Eye (tissue), 1 donor: ENCODE data around the gene JAML.

ENCODE experiments used
- DNase-seq: peaks from one replicate; pipeline ENCODE4 v3.0.0-alpha.2; 2015

Gene JAML, protein sequence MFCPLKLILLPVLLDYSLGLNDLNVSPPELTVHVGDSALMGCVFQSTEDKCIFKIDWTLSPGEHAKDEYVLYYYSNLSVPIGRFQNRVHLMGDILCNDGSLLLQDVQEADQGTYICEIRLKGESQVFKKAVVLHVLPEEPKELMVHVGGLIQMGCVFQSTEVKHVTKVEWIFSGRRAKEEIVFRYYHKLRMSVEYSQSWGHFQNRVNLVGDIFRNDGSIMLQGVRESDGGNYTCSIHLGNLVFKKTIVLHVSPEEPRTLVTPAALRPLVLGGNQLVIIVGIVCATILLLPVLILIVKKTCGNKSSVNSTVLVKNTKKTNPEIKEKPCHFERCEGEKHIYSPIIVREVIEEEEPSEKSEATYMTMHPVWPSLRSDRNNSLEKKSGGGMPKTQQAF

DNA sequence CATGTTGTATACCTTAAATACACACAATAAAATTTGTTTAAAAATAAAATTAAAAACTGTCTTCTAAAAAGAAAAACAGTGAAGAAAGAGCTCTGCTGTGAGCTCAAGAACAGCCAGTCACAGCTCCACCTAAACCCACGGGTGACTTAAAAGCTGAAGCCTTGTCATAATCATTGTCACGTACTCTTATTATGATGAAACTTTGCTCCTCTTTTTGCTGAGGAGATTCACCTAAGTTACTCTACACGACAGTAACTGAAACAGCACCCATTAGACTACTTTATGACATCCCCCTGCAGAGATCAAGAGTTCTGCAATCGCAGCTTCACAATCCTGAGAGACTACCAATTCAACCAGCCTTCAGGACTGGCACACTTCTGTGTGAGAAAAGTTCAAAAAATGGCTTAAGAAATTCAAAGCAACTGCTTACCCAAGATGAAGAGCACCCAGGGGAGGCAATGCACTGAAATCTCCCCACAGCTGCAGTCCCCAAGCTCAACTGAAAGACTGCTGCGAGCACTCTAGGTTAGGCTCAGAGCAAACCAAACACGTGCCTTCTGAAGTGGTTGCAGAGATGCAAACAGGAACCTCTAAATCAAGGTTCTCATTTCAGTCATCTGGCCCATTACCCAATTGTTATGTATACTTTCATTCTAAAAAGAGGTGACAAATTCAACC lies at the start of gene JAML:
Gene JAML (minus strand): TSS at position 501 of the 678 bp plus-strand sequence. CDS start 10,145 bp downstream, outside the sequence.
- no peak for DNase-seq

DNA sequence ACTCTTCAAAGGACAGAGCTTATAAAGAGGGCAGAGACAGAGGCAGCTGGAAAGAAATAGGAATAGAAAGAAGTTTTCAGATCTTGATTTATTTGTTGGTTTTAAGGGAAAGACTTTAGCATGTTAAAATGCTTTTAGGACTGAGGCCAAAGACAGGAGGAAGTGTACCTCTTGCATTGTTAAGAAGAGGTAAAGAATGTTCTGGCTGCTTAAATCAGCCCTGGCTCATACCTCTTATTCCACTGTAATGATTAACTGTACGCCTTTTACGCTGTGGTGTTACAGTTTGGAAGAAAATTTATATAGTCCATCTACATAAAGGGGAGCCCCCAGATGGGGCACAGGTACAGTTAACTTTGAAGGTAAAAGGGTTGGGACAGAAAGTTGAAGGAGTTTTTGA lies 49.4 kb upstream of the JAML start:
- no peak for DNase-seq

- no peak for DNase-seq
These were observed 47.2 kb upstream of the JAML start for GRCh38 chr11:118272001-118272400.

GRCh38 chr11:118267486-118267885 lies 42.7 kb upstream of the JAML start:
- peak; percentile 69 for DNase-seq

DNA sequence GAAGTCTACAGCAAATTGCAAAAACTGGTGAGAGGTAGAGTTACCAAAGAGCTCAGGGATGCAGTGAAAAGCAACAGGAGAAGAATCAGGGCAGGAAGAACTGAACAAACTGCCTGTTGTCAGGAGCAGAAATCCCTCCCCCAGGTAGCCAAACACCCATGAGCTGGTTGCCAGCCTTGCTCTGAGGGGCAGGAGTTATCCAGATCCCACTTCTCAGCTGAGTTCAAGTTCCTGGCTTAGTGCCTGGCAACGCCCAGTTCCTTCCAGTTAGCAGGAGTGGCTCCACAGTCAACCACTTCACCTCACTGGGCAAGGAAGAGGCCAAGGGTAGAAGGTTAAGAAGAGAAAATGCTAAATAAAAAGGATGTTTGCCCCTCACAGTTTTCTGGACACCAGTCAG lies 41.1 kb upstream of the JAML start:
- no peak for DNase-seq

DNA sequence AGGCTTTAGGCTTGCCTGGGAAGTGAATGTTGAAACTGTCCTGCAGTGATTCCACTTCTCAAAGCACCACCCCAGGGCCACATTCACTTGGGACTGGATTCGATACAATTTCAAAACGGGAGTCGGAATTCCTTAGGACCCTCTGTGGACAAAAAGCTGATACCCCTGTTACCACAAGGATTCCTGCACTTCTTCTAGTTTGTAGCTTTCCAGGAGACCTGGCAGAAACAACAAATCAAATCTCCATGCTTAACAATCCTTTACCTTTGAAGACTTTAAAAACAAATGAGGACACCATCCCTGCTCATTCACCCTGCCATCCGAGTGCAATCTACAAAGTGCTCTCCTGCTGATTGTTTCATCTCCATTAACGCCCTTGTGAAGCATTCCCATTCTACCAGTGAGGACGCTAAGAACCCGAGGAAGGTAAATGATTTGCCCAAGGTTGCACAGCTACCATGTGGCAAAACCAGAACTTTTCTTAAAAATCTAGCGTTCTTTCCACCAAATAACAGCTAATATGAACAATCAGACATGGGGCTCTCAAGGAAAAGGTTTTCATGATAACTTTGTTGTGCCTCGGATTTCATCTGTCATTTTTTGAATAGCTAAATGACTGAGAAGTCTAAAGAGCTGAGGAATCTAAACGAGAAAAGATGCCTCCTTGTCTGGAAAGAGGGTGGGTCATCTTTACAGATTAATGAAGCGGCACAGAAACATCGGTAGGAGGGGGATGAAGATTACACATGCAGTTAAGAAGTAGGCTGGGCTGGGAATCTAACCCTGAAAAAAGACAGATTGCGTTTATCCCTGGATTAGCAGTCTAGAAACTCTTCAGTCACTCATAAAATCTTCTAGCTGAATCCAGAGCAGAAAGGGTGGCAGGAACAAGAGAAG lies 40.0 kb upstream of the JAML start:
- peak; percentile 25 for DNase-seq

DNA sequence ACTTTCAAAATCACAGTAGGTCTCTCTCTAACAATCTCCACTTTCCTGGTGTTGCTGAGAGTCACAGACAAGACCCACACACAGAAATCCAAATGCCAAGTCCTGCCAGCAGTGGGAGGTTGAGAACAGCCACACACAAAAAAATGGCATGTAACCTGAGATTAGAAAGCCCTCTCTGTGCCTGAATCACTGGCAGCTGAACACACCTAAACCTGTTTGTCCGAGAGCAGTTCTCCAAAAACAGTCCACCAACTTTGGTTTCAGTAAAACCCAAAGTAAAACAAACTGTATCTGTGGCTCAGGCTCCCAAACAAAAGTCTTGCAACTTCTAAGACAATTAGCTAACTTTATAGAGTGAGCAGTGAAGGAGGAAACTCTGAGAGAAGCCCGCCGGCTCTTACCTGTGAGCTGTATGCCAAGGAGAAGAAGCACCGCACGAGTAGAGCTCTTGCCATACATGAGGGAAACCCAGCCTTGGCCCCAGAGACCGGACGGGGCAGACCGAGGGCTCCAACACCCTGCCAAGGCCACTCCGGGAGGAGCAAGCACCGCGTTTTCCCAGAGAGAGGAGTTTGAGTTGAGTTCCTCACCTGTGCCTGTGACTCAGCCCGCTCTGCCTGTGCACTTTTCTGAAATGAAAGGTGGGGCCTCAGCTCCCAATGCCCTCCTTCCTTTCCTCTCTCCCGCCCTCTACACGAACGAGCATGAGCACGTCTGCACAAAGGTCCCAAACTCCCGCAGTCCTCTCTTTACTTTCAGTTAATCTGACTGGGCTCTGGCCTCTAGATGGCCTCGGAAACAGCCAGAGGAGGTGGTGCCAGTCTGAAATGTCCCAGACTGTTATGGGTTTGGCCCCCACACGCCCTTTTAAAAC lies 39.1 kb upstream of the JAML start, which contains the start of gene MPZL2:
Gene MPZL2 (minus strand): TSS at position 603 of the 874 bp plus-strand sequence. CDS start 144 bp downstream, at position 459.
- peak; percentile 63 for DNase-seq

DNA sequence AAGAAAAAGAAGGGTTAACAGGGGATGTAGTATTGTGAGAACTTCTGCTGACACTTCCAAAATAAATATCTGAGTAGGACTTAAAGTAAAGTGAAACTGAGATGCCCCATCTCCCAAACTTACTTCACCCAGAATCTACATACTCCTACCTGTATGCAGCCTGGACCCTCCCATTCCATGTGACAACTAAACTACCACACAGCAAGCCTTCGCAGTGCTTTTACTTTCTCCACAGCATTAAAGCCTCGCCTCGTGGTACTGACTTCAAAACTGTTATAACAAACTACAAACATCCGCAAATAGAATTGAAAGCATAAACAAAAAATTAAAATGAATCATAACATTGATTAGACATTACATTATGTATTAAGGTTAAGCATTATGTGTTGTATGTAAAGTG lies 38.3 kb upstream of the JAML start:
- DNase-seq: no peak

DNA sequence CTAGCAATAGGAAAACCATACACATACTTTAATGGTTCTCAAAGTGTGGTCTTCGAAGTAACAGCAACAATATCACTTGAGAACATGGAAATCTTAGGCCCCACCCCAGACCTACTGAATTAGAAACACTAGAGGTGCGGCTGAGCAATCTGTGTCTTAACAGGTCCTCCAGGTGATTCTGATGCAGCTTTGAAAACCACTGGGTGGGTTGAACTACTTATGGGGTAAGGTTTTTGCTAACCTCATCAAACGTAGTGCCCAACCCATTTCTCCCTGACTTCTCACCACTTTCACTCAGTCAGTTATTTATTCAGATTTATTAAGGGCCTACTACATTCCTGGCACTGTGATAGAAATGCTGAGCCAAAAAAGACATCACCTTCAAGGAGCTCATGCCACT lies 35.5 kb upstream of the JAML start:
- DNase-seq: no peak

GRCh38 chr11:118259138-118259537 lies 34.3 kb upstream of the JAML start:
- DNase-seq: no peak

GRCh38 chr11:118258410-118258809 lies 33.6 kb upstream of the JAML start:
- DNase-seq: no peak

GRCh38 chr11:118252688-118253087 lies 27.9 kb upstream of the JAML start:
- no peak for DNase-seq

DNA sequence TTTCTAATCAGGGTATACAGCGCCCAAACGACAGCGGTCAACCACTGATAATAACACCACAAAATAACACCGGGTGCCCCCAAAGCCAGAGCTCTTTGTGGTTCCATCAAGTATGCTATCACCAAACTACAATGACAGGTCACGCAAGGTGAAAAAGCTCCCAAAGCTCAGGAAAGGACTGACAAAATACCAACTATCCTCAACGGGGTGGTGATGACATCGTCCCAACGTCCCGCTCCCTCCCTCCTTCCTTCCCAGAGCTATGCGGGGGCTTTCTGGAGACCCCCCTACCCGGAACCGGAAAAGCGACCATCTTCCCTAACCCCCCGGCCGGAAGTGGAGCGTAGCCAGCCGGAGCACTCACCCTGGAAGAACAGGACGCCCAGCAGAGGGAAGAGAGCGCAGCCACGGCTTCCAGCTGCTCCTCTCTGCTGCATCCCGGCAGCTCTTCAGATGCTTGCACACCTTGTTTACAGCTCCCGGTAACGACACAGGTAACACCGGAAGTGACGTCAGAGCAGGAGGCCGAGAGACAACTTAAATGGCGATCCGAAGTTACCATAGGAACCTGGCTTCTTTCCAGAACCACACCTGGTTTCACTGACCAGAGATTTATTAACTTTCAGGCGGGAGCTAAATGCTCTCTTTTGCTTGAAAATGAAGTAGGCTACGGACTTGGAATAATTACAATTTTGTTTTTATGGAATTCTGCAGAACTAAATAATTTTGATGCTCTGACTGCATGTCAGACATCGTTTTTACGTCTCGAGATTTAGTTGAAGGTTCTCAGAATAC lies 27.2 kb upstream of the JAML start, which contains the start of gene MPZL3:
Gene MPZL3 (minus strand): TSS at position 508 of the 795 bp plus-strand sequence. CDS start 71 bp downstream, at position 437.
- DNase-seq: peak; percentile 98

DNA sequence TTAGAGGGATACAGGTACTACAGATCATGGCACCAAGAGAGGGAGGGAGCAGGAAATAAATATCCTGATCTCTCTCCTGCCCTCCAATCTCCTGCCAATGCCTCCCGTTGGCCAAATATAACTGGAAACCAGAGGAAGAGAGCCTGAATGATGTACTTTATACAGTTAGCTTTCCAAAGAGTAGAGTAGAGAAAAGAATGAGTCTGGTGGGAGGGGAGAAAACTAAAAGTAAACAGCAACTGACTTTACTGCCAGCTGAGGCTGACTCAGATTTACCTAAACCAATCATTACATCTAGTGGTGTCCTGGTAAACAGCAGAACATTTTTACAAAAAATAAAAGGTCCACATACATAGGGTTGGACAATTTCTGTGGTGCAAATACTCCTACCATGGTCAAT lies 22.2 kb upstream of the JAML start:
- no peak for DNase-seq

- no peak for DNase-seq
These were observed 21.2 kb upstream of the JAML start for GRCh38 chr11:118245936-118246562.

DNA sequence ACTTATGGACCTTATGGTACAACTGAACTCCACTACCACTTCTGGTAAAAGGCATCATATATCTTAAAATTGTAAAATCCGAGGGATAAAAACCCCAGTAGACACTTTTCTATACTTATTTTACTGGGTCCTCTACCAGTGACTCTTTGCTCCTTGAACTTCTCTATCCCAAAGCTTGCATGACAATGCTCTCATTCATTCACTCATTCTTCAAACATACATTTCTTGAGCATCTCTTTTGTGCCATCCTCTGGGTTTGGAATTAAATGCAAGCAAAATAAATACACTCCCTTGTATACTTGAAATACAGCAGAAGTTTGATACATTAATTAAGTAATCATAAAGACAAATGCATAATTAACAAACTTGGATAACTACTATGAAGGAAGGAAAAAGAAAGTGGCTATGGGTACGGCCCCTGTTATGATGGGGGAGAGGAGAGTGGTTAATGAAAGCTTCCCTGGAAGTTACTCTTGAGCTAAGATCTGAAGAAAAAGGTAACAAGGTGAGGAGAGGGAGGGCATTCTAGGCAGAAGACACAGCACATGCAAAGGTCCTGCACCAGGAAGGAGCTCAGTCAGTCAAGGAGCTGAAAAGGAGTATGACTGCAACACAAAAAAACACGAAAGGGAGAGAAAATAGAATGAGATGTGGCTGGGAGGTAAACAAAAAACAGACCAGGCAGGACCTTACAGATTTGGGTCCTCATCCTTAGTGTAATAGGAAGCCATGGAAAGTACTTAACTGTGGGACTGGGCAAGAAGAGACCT lies 19.4 kb upstream of the JAML start:
- no peak for DNase-seq

- DNase-seq: no peak
These were observed 18.4 kb upstream of the JAML start for GRCh38 chr11:118243161-118243560.

DNA sequence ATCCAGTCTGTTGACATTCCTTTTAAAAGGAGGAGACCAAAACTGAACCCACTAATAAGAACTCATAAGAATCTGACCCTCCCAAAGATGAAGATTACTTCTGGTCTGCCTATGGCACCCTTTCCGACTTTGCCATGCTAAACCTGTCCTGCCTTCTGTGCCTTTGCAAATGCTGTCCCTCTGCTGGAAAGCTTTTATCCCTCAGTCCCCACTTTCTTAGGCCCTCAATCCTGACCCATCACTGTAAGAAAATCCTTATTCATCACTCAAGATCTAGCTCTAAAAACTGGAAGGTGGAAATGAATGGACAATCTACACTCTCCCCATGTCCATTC lies 16.9 kb upstream of the JAML start:
- no peak for DNase-seq

DNA sequence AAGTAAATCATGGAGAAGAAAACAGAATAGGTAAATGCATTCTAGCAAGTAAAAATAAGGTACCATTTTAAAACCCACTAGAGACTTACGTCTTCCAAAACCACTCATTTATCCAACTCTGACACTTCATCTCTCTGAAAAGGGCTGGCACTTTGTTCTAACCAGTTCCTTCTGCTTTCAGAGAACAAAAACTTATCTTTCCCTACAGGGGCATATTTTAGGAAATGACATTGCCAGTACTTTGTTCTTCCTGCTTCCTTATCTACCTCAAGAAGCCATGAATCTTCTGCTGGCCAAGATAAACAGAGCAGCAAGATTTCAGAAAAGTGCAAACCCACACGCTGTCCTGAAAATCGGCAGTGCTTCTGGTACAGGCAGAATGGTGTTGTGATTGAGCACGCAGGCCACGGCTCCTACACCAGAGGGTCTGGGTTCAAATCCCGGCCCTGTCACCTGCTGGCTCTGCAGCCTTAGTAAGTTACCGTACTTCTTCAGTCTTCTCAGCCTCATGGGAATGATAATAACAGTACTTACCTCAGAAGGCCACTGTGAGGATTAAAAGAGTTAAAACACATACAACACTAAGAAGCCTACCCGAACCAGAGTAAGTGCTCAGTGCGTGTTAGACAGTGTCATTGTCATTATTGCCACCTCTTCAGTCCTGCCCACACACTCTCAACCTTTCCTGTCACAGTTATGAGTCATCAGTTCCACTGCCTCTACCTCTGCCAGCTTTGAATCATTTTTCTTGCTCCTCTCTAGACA lies 16.4 kb upstream of the JAML start:
- DNase-seq: peak; percentile 12
